Left kidney (tissue), 2 donors: ENCODE measurements around the gene GPR137C. TPM values are rescaled to one million over a fixed set of nuclear protein-coding genes. Genes with fewer than 3 reads are reported as not detected.
"Not testable (repeated sequence)": the region's sequence is repeated elsewhere in the genome, so short reads cannot be mapped to it uniquely, and the experiment has no call there.

Experiments used
- DNase-seq: peaks from one replicate; pipeline ENCODE4 v3.0.0-alpha.2; 2013
- polyA plus RNA-seq: library from polyadenylated mRNA; unstranded; fragments of 120-200 nt; gene quantifications from one replicate; pipeline ENCODE4 v1.2.1, GENCODE V29; 2013; ENCODE audit not compliant: insufficient read length

The GPR137C gene
- polyA plus RNA-seq, 1 donor, result 12.3 TPM

- DNase-seq, result no peak
Measured at GRCh38 chr14:52558688-52559087, 6.1 kb downstream of the GPR137C start.

GRCh38 chr14:52563120-52563519, 10.5 kb downstream of the GPR137C start:
- DNase-seq, result no peak

- DNase-seq, result not testable (repeated sequence)
Measured at GRCh38 chr14:52568454-52568853, 15.8 kb downstream of the GPR137C start.

- DNase-seq, result no peak
Measured at GRCh38 chr14:52575858-52576257, 23.2 kb downstream of the GPR137C start.

GRCh38 chr14:52583544-52583943, 30.9 kb downstream of the GPR137C start:
- DNase-seq, result no peak

GRCh38 chr14:52589646-52590045, 37.0 kb downstream of the GPR137C start:
- no peak for DNase-seq

- no peak for DNase-seq
Measured at GRCh38 chr14:52590318-52590717, 37.7 kb downstream of the GPR137C start.

GRCh38 chr14:52596320-52596719, 43.7 kb downstream of the GPR137C start:
- no peak for DNase-seq

GRCh38 chr14:52596861-52597260, 44.2 kb downstream of the GPR137C start:
- no peak for DNase-seq

- DNase-seq, result no peak
Measured at GRCh38 chr14:52598568-52598967, 45.9 kb downstream of the GPR137C start.

GRCh38 chr14:52599974-52600373, 47.3 kb downstream of the GPR137C start:
- DNase-seq, result no peak

GRCh38 chr14:52602131-52602530, 49.5 kb downstream of the GPR137C start:
- DNase-seq, result no peak

- DNase-seq, result no peak
Measured at GRCh38 chr14:52607061-52607460, 54.4 kb downstream of the GPR137C start.

GRCh38 chr14:52609445-52610044, 56.9 kb downstream of the GPR137C start:
- DNase-seq, result no peak

GRCh38 chr14:52610187-52610586, 57.6 kb downstream of the GPR137C start:
- no peak for DNase-seq

GRCh38 chr14:52618602-52619001, 66.0 kb downstream of the GPR137C start:
- DNase-seq, result no peak

GRCh38 chr14:52619687-52620086, 67.1 kb downstream of the GPR137C start:
- DNase-seq, result no peak

- no peak for DNase-seq
Measured at GRCh38 chr14:52640137-52640536, 87.5 kb downstream of the GPR137C start.

GRCh38 chr14:52641745-52642144, 89.1 kb downstream of the GPR137C start:
- no peak for DNase-seq

GRCh38 chr14:52649511-52649910, 96.9 kb downstream of the GPR137C start:
- no peak for DNase-seq

- no peak for DNase-seq
Measured at GRCh38 chr14:52650774-52651173, 98.1 kb downstream of the GPR137C start.

- DNase-seq, result no peak
Measured at GRCh38 chr14:52656905-52657304, 104.3 kb downstream of the GPR137C start.

- no peak for DNase-seq
Measured at GRCh38 chr14:52660325-52660724, 107.7 kb downstream of the GPR137C start.

GRCh38 chr14:52660832-52661231, 108.2 kb downstream of the GPR137C start:
- no peak for DNase-seq

GRCh38 chr14:52661314-52661713, 108.7 kb downstream of the GPR137C start:
- DNase-seq, result no peak
